NCI-H1436 (cell line): Measurements from ENCODE around the gene ELP6.

ENCODE experiments used
- DNase-seq: peaks from one replicate; lab custom pipeline; 2025; lab: John Stamatoyannopoulos, UW

ELP6 gene

DNA sequence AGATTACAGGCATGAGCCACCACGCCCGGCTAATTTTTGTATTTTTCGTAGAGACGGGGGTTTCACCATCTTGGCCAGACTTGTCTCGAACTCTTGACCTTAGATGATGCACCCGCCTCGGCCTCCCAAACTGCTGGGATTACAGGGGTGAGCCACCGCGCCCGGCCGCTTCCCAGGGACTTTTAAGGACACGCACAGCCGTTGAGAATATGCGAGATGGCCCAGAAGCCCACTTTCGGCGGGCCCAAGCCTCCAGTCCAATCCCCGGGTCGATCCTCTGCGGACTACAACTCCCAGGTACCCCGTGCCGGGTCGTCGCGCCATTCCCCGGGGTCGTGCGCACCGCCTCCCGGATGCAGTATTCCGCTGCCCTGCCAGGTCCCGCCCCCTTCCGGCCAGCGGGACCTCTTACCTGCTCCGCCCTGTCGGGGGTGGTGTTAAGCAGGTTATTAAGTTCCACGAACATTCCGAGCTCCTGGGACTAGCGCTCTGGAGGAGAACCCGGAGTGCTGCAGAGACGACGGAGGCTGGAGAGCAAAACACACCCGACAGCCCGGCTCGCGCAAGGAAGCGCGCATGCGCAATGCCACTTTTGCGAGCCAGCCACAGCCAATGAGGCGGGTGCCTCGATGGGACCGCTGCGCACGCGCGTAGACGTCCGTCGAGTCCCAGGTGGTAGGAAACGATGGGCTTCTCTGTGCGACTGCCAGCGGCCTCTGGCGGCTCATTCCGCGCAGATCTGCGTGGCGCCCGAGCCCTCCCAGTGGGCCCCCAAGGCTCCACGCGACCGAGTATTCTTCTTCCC, at the start of gene ELP6:
TSS of gene ELP6 (minus strand) at position 588 of the 805 bp plus-strand sequence. CDS start at position 466, 122 bp downstream.
- peak; percentile 87 for DNase-seq

GRCh38 chr3:47556351-47556750, 42.8 kb upstream of the ELP6 start:
- no peak for DNase-seq

- no peak for DNase-seq
Measured at GRCh38 chr3:47554335-47554734, 40.8 kb upstream of the ELP6 start.

DNA sequence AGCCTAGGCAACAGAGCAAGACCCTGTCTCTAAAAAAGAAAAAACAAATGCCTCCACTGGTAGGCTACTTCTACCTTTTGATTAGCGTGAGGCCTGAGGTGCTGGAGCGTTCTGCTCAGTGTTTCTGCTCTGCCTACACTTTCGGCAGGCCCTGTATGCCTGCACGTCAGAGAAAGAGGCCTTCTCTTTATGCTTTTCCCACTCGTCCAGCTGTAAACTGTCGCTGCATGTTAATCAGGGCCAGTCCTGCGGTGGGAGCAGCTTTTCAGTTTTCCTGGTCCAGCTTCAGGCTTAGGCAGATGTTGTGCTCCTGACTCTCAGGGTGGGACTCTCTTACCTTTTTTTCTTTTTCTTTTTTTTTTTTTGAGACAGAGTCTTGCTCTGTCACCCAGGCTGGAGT, 39.9 kb upstream of the ELP6 start:
- DNase-seq = no peak

- DNase-seq = no peak
Measured at GRCh38 chr3:47542471-47543173, 29.1 kb upstream of the ELP6 start.

DNA sequence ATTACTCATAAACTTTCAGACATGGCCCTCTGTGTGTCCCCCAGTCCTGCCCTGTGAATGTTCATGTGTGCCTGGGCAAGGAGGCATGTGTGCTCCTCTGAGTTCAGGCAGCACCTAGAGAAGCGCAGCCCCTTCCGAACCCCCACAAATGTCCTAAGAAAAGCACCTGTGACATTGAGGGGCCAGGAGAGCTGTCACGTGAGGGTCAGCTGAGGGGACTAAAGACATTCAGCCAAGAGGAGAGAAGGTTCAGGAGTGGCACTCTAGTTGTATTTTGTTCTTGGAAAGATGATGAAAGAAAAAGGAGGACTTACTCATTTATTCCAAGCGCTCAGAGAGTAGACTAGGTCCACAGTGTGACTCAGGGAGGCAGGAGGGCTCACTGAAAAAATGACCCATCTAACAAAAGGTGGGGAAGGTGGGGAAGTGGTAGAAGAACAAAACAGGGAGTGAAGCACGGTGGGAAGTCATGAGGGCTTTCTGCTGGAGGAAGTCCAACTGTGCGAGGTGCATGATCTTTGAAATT, 28.1 kb upstream of the ELP6 start:
- no peak for DNase-seq

DNA sequence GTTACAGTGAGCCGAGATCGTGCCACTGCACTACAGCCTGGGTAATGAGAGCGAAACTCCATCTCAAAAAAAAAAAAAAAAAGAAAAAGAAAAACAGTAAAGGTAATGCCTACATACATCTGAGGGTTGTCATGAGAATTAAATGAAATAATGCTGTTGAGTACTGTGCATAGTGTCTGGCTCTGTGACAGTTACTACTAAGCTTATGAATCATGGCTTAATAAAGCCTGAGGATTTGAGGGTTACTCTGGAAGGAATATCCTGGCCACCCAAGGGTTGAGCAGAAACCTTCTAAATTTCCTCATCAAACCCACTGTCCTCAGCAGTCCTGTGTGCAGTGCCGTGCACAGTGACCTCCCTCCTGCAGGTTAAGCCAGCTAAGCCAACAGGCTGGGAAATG, 26.8 kb upstream of the ELP6 start:
- no peak for DNase-seq

- no peak for DNase-seq
Measured at GRCh38 chr3:47536967-47537366, 23.5 kb upstream of the ELP6 start.

GRCh38 chr3:47536221-47536891, 22.8 kb upstream of the ELP6 start:
- no peak for DNase-seq

- no peak for DNase-seq
Measured at GRCh38 chr3:47533996-47534454, 20.5 kb upstream of the ELP6 start.

DNA sequence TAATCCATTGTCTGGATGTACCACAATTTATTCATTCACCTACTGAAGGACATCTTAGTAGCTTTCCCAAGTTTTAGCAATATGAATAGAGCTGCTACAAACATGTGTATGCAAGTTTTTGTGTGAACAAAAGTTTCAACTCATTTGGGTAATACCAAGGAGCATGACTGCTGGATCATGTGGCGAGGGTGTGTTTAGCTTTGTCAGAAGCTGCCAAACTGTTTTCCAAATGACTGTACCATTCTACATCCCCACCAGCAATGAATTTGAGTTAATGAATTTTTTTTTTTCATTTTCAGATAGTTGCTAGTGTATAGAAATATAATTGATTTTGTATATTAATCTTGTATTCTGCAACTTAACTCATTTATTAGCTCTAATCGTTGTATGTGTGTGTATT, 20.0 kb upstream of the ELP6 start:
- DNase-seq = no peak

DNA sequence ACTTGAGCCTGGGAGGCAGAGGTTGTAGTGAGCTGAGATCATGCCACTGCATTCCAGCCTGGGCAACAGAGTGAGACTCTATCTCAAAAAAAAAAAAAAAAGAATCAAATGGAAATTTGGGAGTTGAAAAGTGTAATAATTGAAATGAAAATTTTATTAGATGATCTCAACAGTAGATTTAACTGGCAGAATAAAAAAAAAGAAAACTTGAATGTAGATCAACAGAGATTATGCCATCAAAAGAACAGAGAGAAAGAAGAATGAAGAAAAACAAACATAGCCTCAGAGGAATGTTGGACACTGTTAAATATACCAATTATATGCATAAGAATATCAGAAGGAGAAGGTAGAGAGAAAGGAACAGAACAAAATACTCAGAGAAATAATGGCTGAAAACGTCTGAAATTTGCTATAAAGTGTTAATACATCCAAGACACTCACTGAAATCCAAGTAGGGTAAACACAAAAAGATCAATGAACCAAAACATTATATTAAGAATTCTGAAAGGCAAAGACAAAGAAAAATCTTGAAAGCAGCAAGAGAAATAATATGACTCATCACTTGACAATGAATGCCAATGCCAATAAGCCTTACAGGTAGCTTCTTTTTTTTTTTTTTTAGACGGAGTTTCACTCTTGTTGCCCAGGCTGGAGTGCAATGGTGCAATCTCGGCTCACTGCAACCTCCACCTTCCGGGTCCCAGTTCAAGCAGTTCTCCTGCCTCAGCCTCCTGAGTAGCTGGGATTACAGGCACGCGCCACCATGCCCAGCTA, 14.6 kb upstream of the ELP6 start:
- DNase-seq = no peak

GRCh38 chr3:47525617-47526016, 12.1 kb upstream of the ELP6 start:
- no peak for DNase-seq

GRCh38 chr3:47523310-47524073, 10.0 kb upstream of the ELP6 start:
- DNase-seq = no peak

DNA sequence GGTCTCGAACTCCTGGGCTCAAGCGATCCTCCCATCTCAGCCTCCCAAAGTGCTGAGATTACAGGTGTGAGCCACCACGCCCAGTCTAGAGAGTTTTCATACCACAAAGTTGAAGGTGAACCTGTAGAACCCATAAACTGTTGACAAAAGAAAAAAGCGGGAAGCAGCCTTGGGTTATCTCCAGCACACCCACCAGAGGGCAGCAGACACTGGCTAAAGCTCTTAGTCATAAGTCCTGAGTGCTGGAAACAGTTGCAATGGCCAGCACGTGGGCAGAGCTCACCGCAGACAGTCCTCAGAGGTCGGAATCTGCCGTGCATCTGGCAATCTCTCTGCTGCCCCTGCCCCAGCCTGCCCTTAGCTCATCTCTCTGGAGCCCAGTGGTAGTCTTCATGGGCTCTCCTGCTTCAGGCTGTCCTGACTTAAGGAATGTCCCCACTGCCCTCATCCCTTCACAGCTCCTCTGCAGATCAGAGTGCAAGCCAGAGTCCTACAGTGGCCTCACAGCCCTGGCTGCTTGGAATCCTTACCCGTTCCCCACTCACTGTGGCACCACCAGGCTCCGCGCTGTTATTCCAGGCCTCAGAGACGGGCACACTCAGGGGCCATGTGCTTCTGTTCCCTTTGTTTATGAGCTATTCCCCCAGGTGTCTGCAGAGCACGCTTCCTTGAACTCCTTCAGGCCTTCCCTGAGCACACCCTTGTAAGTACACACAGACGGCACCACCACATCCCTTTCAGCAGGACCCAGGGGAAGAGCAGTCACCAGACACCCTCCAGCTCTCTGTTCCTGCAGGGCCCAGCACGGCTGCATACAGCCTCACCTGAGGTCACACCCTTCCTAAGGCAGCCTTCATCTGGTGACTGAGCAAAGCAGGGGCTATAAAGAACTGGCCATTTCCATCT, 8.8 kb upstream of the ELP6 start:
- DNase-seq = peak; percentile 69

- no peak for DNase-seq
Measured at GRCh38 chr3:47520756-47521155, 7.2 kb upstream of the ELP6 start.

GRCh38 chr3:47517937-47518336, 4.4 kb upstream of the ELP6 start:
- DNase-seq = no peak

DNA sequence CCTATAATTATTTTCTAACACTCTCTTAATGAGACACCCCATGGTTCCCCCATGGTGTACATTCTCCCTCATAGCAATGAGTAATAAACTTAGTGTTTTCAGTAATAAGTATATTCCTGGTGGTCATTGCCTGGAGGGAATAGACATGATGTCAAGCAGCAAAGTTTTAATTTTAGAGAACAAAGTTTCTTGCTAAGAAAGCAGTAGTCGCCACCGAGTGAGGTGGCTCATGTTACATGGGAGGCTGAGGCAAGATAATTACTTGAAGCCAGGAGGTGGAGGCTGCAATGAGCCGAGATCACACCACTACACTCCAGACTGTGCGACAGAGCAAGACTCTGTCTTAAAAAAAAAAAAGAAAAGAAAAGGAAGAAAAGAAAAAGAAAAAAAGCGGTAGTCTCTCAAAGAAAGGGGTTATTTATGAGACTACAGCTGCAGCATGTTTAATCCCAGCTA, 2.4 kb upstream of the ELP6 start:
- DNase-seq = no peak

- DNase-seq = no peak
Measured at GRCh38 chr3:47515100-47515499, 1.6 kb upstream of the ELP6 start.
